ENCODE results near the gene DOCK10.
A peak's percentile ranks its signal among the peaks of the same experiment; 100 is the strongest.

Gene DOCK10

GRCh38 chr2:224909885-224910573 is 132.2 kb downstream of the DOCK10 start:
- DNase-seq, result peak; percentile 33

DNA sequence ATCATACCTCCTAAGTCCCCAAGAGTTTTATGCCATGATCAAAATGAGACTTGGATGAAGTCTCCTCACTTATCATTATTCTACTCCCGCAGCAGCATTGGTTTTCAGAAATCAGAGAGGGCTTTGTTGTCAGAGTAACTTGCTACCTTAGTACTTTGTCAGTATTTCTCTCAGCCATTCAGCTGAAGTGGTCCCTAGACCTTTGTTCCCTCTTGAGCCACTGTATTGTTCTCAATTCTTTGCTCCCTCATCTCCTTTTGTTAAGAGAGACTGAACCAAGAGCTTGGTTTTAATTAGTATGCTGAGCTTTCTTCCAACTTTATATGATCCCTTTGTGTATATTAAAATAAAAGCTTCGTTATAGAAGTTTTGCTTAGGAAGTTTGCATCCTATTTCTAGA is 133.4 kb downstream of the DOCK10 start:
- DNase-seq, result no peak

DNA sequence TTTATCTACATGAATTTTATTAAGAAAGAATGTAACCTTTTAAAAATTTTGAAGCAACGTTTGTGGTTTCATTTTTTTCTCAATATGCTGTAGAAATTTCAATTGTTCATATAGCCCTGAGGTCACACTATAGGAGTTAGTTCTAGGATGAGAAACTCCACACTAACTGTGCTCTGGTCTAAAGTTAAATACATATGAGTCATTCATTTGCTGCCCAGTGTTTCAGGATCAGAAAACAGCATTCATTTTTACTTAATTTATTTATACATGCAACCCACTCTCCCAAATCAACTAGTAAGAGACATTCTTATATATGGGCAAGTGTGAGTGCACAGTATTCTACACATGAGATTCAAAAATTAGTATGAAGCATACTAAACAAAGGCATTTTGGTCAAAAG is 137.9 kb downstream of the DOCK10 start:
- DNase-seq, result no peak

GRCh38 chr2:224903621-224904020 is 138.6 kb downstream of the DOCK10 start:
- no peak for DNase-seq

DNA sequence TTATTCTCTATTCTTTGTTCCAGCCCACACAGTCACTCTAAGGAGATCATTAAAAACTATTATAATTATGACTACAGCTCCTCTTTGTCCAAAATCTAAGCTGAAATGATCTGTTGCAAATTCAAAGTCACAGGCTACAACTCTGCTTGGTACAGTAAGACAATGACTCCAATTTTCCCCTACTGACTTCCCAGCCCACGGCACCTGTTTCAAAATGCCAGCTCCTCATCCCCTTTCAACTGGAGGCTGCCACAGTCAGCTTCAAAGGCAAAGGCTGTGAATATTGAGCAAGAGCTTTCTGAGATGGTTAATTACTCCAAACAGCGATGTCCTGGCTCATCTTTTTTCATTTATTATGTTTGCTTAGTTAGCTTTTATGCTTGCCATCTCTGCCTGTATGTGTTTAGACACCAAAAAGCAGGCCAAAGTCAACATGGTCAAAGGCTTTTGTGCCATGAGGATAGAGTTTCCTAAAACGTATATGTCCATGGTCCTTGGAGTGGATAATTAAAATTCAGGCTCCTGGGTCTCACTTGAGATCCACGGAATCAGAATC is 141.1 kb downstream of the DOCK10 start:
- no peak for DNase-seq

DNA sequence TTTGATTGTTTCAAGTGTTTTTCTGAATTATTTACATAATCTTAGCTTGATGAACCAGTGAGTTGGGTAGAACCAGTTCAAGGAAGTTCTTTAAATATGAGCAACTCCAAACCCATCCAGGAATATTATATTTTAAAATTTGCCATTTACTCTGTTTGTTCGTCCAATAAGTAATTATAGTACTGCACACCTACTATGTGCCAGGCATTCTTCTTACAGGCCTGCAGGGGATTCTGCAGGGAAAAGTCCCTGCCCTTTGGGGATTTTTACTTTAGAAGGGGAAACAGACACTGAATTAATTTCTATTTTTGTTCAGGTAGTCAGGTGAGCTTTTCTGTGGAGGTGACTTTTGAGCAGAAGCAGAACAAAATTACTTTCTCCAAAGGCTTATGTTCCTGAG is 146.9 kb downstream of the DOCK10 start:
- DNase-seq, result no peak

- no peak for DNase-seq
Measured at GRCh38 chr2:224894356-224894755, 147.9 kb downstream of the DOCK10 start.

DNA sequence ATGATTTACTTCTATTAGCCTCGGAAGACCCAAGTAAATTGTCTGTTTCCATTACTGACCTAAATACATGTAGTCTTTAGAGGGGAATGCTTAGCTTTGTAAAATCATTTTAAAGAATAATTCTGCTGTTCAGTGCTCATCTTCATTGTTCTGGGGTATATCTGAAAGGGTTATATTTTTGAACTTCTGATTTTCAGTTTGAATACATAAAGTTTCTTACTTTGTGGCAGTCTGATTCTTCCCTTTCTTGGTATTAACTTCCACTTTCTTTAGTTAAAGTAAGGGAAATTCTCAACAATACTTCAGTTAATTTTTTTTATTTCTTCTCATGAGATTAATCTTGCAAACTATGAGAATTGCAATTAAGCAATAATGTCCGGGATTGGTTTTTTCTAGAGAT is 148.4 kb downstream of the DOCK10 start:
- no peak for DNase-seq

DNA sequence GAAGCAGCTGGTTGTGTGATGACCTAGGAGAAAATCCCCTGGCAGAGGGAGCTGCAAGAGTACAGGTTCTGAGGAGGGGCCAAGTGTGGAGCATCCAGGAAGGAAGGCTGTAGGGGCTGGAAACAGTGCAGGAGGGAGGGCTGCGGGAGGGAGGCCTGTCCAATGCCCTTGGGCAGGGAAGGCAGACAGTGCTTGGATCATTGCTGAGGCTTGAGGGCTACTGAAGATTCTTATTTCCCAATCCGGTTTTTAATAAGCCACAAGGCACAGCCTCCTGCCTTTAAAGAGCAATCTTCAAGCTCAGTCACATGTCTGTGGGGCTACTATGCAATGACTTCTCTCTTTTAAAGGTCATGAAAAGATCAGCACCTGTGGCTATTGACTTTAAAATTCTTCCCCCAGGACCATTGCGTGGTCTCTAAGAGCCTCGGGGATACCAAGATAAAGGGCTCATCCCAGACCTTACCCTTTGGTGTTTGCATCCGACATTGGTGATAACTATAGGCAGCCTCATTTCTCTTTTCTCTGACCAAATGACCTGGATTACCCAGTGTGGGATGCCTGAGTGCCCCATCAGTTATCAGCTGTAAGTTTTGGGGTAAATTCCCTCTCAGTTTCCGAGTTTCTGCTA is 149.6 kb downstream of the DOCK10 start:
- DNase-seq, result no peak

- DNase-seq, result no peak
Measured at GRCh38 chr2:224890372-224890771, 151.9 kb downstream of the DOCK10 start.

DNA sequence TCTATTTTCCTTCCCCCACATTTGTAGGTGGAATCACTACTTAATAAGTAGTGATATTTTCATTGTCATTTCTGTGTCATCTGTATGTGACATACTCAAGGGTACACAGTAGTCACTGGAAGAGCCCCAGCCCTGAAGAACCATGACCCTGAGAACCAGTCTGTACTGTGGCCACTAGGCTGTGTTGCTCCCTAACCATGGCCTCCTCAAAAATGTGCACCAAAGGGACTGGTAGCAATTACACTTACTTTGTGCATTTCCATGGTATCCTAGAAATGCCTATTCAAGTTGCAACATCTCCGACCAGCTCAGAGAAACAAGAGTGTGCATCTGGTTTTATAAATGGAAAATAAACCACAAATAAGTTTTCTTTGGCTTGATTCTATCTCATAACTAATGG is 155.1 kb downstream of the DOCK10 start:
- no peak for DNase-seq

GRCh38 chr2:224885836-224886547 is 156.3 kb downstream of the DOCK10 start:
- DNase-seq, result no peak

GRCh38 chr2:224885291-224885690 is 157.0 kb downstream of the DOCK10 start:
- DNase-seq, result no peak

GRCh38 chr2:224884188-224884587 is 158.1 kb downstream of the DOCK10 start:
- no peak for DNase-seq

- DNase-seq, result no peak
Measured at GRCh38 chr2:224883700-224884099, 158.6 kb downstream of the DOCK10 start.

- DNase-seq, result no peak
Measured at GRCh38 chr2:224883172-224883516, 159.1 kb downstream of the DOCK10 start.

DNA sequence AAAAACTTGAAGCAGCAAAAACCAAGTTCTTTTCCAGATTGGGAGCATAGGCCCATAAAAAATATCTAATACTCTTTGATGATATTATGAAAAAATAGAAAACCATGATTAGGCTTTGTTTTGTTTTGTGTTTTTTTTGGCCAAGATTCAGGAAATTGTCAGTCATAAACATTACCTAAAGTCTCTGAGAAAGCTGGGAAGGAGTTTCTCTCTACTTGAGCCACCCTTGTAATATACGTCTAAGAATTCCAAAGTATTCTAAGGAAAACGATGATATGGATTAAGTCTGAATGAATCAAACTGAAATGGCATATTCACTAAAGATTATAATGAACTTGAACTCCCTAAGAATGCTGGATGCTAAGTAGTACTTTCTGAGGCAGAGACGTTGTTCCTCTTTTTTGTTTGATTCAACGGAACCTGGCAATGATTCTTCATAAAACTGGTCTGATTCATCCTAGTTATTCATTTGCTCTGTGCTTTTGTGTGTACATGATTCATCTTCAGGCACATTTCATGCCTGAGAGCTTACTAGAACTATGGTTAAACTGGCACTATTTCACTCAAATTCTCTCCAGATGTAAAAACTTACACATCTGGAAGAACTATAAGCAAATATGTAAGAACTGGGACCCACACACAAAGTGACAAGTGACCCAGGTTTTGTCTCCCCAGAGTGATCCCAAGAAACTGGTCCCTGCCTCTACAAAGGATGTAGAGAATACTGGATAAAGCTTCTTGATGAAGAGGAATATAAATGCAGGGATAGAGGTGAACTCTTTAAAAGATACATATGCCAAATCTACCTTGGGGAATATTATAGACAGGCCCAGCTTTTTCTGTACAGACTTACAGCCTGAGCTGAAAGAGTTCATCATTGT is 159.7 kb downstream of the DOCK10 start:
- DNase-seq, result no peak

DNA sequence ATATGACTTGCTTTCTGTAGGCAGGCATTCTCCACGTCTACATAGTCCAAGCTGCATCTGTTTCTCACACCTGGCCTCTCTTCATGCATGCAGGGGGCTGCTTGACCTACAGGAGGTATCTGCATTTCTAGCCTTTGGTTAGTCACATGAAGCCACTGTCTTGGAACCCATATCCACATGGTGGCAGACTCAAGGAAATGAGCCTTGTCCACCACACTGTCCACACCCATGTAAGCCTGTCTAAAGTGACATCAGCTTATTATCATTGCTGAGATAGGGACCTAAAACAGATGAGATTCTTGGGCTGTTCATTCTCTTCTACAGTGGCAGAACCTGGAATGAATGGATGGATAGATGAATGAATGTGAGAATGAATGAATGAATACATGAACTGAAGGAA is 160.4 kb downstream of the DOCK10 start:
- no peak for DNase-seq

DNA sequence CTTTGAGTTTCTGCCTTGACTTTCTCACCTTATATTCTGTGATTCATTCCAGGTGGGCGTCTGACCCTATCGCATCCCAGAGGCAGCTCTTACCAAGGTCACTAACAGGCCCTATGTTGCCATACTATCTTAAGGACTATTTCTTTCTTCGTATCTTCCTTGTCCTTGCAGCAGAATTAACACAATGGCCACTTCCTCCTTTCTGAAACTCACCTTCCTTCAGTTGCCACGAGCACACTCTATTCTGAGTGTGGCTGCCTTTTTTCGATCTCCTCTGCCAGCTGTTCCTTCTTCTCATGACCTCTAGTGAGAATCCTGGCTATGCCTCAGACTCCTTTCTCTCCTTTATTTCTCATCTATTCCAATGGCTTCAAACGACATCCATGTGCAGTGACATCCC is 165.7 kb downstream of the DOCK10 start:
- no peak for DNase-seq

DNA sequence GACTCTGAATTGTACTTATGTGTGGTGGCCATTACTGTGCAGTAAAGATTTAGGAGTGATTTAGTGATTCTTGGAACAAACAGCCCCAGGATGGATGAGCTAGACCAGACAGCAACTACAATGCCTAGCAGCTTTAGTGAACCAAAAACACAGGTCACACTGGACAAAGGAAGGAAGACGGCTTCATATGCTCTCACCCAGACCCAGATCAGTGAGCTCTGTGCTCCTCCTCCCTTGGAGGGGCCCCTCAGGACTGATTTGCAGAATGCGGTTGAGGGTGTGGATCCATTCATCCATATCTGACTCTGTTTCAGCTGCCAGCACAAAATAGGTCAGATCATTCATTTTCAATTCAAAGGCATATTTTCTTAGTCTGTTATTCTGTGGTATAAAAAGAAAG is 166.4 kb downstream of the DOCK10 start:
- DNase-seq, result no peak

GRCh38 chr2:224875153-224875552 is 167.1 kb downstream of the DOCK10 start:
- no peak for DNase-seq

DNA sequence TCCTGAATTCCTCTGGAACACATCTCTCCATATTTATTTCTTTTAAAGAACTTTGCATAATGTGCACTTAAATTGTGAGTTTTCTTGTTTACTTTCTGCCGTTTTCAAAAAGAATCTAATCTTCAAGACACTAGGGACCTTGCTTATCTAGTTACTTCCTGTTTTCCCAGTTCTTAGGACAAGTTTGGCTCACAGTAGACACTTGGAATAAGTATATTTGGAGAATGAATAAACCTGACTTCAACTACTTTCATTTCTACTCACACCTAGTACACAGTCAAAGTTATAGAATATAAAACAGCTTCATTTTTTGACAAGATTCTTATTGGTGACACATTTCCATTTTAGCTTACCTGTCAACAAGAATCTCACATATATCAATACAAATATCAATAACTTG is 170.5 kb downstream of the DOCK10 start:
- no peak for DNase-seq

DNA sequence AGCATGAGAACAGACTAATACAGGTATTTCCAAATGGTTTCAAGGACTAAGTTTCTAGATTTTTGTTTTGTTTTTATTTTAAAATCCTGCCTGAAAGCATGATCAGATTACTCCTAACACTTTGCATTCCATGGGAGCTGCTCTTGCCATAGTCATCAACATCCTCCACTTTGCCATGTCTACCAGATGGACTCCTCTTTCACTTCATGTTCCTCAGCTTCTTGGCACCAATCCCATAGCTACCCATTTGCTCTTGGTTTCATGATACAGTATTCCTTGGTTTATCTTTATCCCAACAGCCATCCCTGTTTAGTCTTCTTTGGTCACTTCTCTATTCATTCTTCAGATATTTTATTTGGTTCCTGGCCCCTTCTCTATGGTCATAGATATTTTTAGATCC is 171.9 kb downstream of the DOCK10 start:
- no peak for DNase-seq
